ENCODE measurements around the gene RABGEF1.
"Not testable (repeated sequence)": the region's sequence is repeated elsewhere in the genome, so short reads cannot be mapped to it uniquely, and the experiment has no call there.

RABGEF1 gene

GRCh38 chr7:66807736-66808135 is 67.2 kb downstream of the RABGEF1 start:
- H3K4me1 ChIP-seq (ENCODE audit: control insufficient read depth, insufficient read depth, low read length, poor library complexity, severe bottlenecking) = no peaks in the 10 kb centered on the region
- 94 to 99% methylated on average over 6 of the region's 9 CpGs for WGBS, 2 experiments (ENCODE audit: insufficient coverage in 2 of 2)
- H3K9me3 ChIP-seq (ENCODE audit: control insufficient read depth, low read length) = no peaks in the 10 kb centered on the region
- H3K36me3 ChIP-seq (ENCODE audit: control insufficient read depth, insufficient read depth, low read length) = peaks cover 85% of the 10 kb centered on the region
- no peak overlapping the region for H3K27ac ChIP-seq (ENCODE audit: low read depth, low read length, severe bottlenecking)
- H3K4me3 ChIP-seq (ENCODE audit: extremely low read depth, insufficient read depth, low read length, poor library complexity, severe bottlenecking) = no peak overlapping the region

GRCh38 chr7:66810716-66811115 is 70.2 kb downstream of the RABGEF1 start:
- Histone ChIP-seq H3K9me3 (ENCODE audit: control insufficient read depth, low read length) (no peaks in the 10 kb centered on the region), H3K4me1 (ENCODE audit: control insufficient read depth, insufficient read depth, low read length, poor library complexity, severe bottlenecking) (no peaks in the 10 kb centered on the region), H3K36me3 (ENCODE audit: control insufficient read depth, insufficient read depth, low read length) (peaks cover 74% of the 10 kb centered on the region), H3K4me3 (ENCODE audit: extremely low read depth, insufficient read depth, low read length, poor library complexity, severe bottlenecking) (no peak overlapping the region), H3K27ac (ENCODE audit: low read depth, low read length, severe bottlenecking) (no peak overlapping the region)
- 100% methylated on average over 2 of the region's 5 CpGs; no CpG with 5 or more reads in 1 of the 2 experiments for WGBS, 2 experiments (ENCODE audit: insufficient coverage in 2 of 2)

- H3K36me3 ChIP-seq (ENCODE audit: control insufficient read depth, insufficient read depth, low read length) = peaks cover 32% of the 10 kb centered on the region
These were observed 74.8 kb downstream of the RABGEF1 start for GRCh38 chr7:66815186-66815875.

DNA sequence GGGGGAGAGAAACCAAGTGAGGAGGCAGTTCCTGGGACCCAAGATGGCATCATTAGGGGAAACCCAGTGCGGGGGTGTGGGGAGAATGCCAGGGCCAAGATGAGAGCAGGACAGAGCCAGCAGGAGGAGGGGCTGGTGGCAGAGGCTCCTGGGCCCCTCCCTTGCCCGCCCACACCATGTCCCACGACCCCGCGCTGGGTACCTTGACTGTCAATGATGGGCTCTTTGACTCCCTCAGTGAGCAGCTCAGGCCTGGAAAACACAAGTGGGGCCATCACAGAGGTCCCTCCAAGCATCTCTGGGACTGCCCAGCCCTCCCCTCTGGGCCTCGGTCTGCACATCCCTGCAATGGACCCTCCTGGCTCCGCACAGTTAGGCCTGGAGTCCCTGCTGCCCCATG is 75.4 kb downstream of the RABGEF1 start:
- H3K4me1 ChIP-seq (ENCODE audit: control insufficient read depth, insufficient read depth, low read length, poor library complexity, severe bottlenecking) = no peaks in the 10 kb centered on the region
- H3K9me3 ChIP-seq (ENCODE audit: control insufficient read depth, low read length) = no peaks in the 10 kb centered on the region
- no peak overlapping the region for H3K27ac ChIP-seq (ENCODE audit: low read depth, low read length, severe bottlenecking)
- no peak overlapping the region for H3K4me3 ChIP-seq (ENCODE audit: extremely low read depth, insufficient read depth, low read length, poor library complexity, severe bottlenecking)
- H3K36me3 ChIP-seq (ENCODE audit: control insufficient read depth, insufficient read depth, low read length) = peaks cover 25% of the 10 kb centered on the region
- 88 to 93% methylated on average over 3 to 5 of the region's 7 CpGs for WGBS, 2 experiments (ENCODE audit: insufficient coverage in 2 of 2)

More at GRCh38 chr7:66815186-66815875, 74.8 kb downstream of the RABGEF1 start:
- H3K27ac ChIP-seq (ENCODE audit: low read depth, low read length, severe bottlenecking); H3K9me3 ChIP-seq (ENCODE audit: control insufficient read depth, low read length); H3K4me3 ChIP-seq (ENCODE audit: extremely low read depth, insufficient read depth, low read length, poor library complexity, severe bottlenecking); H3K4me1 ChIP-seq (ENCODE audit: control insufficient read depth, insufficient read depth, low read length, poor library complexity, severe bottlenecking): not testable (repeated sequence)
- WGBS, 2 experiments (ENCODE audit: insufficient coverage in 2 of 2) = 96 to 97% methylated on average over 10 to 12 of the region's 15 CpGs

DNA sequence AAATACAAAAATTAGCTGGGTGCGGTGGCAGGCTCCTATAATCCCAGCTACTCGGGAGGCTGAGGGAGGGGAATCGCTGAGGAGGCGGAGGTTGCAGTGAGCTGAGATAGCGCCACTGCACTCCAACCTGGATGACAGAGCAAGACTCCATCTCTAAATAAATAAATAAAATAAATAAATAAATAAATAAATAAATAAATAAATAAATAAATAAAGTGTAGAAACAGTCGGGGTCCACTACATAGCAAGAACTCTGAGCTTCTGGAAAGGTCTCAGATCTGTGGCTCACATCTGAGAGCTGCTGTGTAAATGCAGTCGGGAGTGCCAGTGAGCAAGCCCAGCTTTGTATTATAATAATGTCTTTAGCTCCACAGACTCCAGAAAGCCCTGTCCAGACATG is 76.1 kb downstream of the RABGEF1 start:
- 97 to 100% methylated on average over 2 to 5 of the region's 7 CpGs for WGBS, 2 experiments (ENCODE audit: insufficient coverage in 2 of 2)
- H3K4me3 ChIP-seq (ENCODE audit: extremely low read depth, insufficient read depth, low read length, poor library complexity, severe bottlenecking) = not testable (repeated sequence)

DNA sequence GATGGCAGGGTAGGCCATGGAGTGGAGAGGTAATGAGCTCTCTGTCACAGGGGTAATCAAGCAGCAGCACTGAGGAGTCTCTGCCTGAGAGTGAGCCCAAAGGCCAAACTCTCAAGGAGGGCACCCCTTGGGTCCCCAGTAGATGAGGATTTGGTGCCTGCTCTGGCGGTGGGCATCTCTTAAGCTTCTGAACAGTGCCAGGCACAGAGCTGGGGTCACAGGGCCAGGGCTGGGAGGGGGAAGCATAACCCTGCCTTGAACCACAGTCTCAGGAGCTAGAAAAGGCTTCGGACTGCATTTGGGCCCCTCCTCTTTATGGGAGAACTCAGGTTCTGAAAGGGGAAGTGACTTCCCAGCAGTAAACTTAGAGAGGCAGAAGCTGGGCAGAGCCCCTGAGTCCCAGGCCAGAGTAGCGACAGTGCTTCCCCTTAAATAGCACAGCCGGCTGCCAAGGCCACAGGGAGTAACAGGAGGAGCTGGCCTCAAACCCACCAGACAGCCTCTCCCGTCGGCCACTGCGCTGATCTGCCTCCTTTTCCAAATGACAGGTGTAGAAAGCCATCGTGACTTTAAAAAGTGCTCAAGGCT is 76.8 kb downstream of the RABGEF1 start:
- not testable (repeated sequence) for H3K4me1 ChIP-seq (ENCODE audit: control insufficient read depth, insufficient read depth, low read length, poor library complexity, severe bottlenecking); H3K4me3 ChIP-seq (ENCODE audit: extremely low read depth, insufficient read depth, low read length, poor library complexity, severe bottlenecking); H3K27ac ChIP-seq (ENCODE audit: low read depth, low read length, severe bottlenecking); H3K9me3 ChIP-seq (ENCODE audit: control insufficient read depth, low read length)
- WGBS, 2 experiments (ENCODE audit: insufficient coverage in 2 of 2) = 91 to 95% methylated on average over 3 to 6 of the region's 8 CpGs
- H3K36me3 ChIP-seq (ENCODE audit: control insufficient read depth, insufficient read depth, low read length) = peaks cover 14% of the 10 kb centered on the region

More for the DNA sequence above, 76.1 kb downstream of the RABGEF1 start:
- H3K36me3 ChIP-seq (ENCODE audit: control insufficient read depth, insufficient read depth, low read length) = peaks cover 20% of the 10 kb centered on the region
- H3K4me1 ChIP-seq (ENCODE audit: control insufficient read depth, insufficient read depth, low read length, poor library complexity, severe bottlenecking); H3K27ac ChIP-seq (ENCODE audit: low read depth, low read length, severe bottlenecking); H3K9me3 ChIP-seq (ENCODE audit: control insufficient read depth, low read length): not testable (repeated sequence)

- H3K9me3 ChIP-seq (ENCODE audit: control insufficient read depth, low read length); H3K4me3 ChIP-seq (ENCODE audit: extremely low read depth, insufficient read depth, low read length, poor library complexity, severe bottlenecking); H3K4me1 ChIP-seq (ENCODE audit: control insufficient read depth, insufficient read depth, low read length, poor library complexity, severe bottlenecking); H3K27ac ChIP-seq (ENCODE audit: low read depth, low read length, severe bottlenecking); H3K36me3 ChIP-seq (ENCODE audit: control insufficient read depth, insufficient read depth, low read length): not testable (repeated sequence)
- WGBS, 2 experiments (ENCODE audit: insufficient coverage in 2 of 2) = 91 to 96% methylated on average over 7 of the region's 7 CpGs
These were observed 77.4 kb downstream of the RABGEF1 start for GRCh38 chr7:66817956-66818355.

DNA sequence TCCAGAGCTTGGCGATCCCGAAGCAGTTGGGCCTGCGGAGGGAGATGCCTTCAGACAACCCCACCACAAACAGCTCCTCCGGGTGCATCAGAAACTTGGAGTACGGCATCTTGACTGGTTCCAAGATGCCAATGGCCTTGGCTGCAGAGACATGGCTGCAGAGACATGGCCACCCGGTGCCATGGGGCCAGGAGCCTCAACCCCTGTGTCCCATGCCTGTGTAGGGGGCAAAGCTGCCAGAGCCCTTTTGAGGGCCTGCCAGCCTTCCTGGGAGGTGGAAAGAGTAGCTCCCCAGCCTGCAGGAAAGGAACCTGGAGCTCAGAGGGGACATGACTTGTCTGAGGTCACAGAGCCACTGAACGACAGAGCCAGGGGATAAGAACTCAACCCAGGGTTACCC is 83.5 kb downstream of the RABGEF1 start:
- Histone ChIP-seq H3K4me1 (ENCODE audit: control insufficient read depth, insufficient read depth, low read length, poor library complexity, severe bottlenecking) (no peaks in the 10 kb centered on the region), H3K9me3 (ENCODE audit: control insufficient read depth, low read length) (peaks cover 5% of the 10 kb centered on the region), H3K36me3 (ENCODE audit: control insufficient read depth, insufficient read depth, low read length) (no peaks in the 10 kb centered on the region), H3K4me3 (ENCODE audit: extremely low read depth, insufficient read depth, low read length, poor library complexity, severe bottlenecking) (no peak overlapping the region), H3K27ac (ENCODE audit: low read depth, low read length, severe bottlenecking) (no peak overlapping the region)
- WGBS, 2 experiments (ENCODE audit: insufficient coverage in 2 of 2) = 91 to 95% methylated on average over 6 to 7 of the region's 7 CpGs

DNA sequence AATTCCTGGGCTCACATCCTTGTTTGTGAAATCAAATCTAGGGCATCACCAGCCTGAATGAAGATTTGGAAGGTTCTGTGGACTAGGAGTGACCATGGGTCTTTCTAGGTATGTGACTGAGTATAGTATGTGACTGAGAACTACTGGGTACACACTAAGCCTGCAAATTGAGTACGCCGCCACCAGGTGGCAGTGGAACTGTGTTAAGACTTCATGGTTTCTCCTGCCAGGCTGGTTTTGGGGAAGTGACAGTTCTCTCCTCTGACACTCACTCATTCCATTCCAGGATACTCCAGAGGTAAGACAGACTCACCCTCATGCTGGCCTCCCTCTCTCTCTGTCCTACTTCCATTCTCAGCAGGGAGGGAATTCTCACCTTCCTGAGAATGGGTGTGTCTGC is 85.0 kb downstream of the RABGEF1 start:
- H3K36me3 ChIP-seq (ENCODE audit: control insufficient read depth, insufficient read depth, low read length); H3K9me3 ChIP-seq (ENCODE audit: control insufficient read depth, low read length); H3K27ac ChIP-seq (ENCODE audit: low read depth, low read length, severe bottlenecking); H3K4me3 ChIP-seq (ENCODE audit: extremely low read depth, insufficient read depth, low read length, poor library complexity, severe bottlenecking); H3K4me1 ChIP-seq (ENCODE audit: control insufficient read depth, insufficient read depth, low read length, poor library complexity, severe bottlenecking): not testable (repeated sequence)
- WGBS, 2 experiments (ENCODE audit: insufficient coverage in 2 of 2) = 20% methylated on average over 1 to 2 of the region's 2 CpGs

DNA sequence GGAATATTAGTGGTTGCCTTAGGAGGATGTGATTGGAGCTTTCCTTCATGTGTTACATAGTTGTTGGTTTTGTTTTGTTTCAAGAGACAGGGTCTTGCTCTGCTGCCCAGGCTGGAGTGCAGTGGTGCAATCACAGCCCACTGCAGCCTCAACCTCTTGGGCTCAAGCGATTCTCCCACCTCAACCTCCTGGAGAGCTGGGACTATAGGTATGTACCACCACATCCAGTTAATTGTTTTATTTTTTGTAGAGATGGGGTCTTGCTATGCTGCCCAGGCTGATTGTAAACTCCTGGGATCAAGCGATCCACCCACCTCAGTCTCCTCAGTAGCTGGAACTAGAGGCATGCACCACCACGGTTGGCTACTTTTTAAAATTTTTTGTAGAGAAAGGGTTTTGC is 86.1 kb downstream of the RABGEF1 start:
- WGBS, 2 experiments (ENCODE audit: insufficient coverage in 2 of 2) = 82% methylated on average over 2 of the region's 3 CpGs; no CpG with 5 or more reads in 1 of the 2 experiments
- Histone ChIP-seq H3K4me3 (ENCODE audit: extremely low read depth, insufficient read depth, low read length, poor library complexity, severe bottlenecking) (no peak overlapping the region), H3K27ac (ENCODE audit: low read depth, low read length, severe bottlenecking) (no peak overlapping the region), H3K9me3 (ENCODE audit: control insufficient read depth, low read length) (peaks cover 5% of the 10 kb centered on the region), H3K36me3 (ENCODE audit: control insufficient read depth, insufficient read depth, low read length) (no peaks in the 10 kb centered on the region), H3K4me1 (ENCODE audit: control insufficient read depth, insufficient read depth, low read length, poor library complexity, severe bottlenecking) (no peaks in the 10 kb centered on the region)

- H3K36me3 ChIP-seq (ENCODE audit: control insufficient read depth, insufficient read depth, low read length); H3K4me3 ChIP-seq (ENCODE audit: extremely low read depth, insufficient read depth, low read length, poor library complexity, severe bottlenecking): not testable (repeated sequence)
- WGBS, 2 experiments (ENCODE audit: insufficient coverage in 2 of 2) = 97% methylated on average over 3 to 6 of the region's 6 CpGs
These were observed 90.4 kb downstream of the RABGEF1 start for GRCh38 chr7:66830976-66831375.

More at GRCh38 chr7:66830976-66831375, 90.4 kb downstream of the RABGEF1 start:
- not testable (repeated sequence) for H3K27ac ChIP-seq (ENCODE audit: low read depth, low read length, severe bottlenecking); H3K4me1 ChIP-seq (ENCODE audit: control insufficient read depth, insufficient read depth, low read length, poor library complexity, severe bottlenecking); H3K9me3 ChIP-seq (ENCODE audit: control insufficient read depth, low read length)

Measured in mesodermal cell (in vitro differentiated cells).